ENCODE measurements around the gene ZNF428.

GRCh38 chr19:43638214-43638994 lies 19.0 kb upstream of the ZNF428 start:
- TF ChIP-seq POLR2A (IDR thresholded peaks at IDR 0.05; ENCODE audit: low read depth, low read length) (no peak), POLR2AphosphoS5 (IDR thresholded peaks at IDR 0.05; ENCODE audit: low read depth, low read length) (no peak), SPI1 (IDR thresholded peaks at IDR 0.05; ENCODE audit: low read depth, low read length) (peak; percentile 64), TAF1 (IDR thresholded peaks at IDR 0.05; ENCODE audit: low read depth, low read length) (no peak)

Data from GM12891 (cell line).